Activated CD8-positive, alpha-beta memory T cell treated with anti-CD3 and anti-CD28 coated beads for 48 hours (primary cell): Measurements from ENCODE around the gene MRPS34.

Source experiments
- DNase-seq, 3 experiments: peaks; one replicate each; pipeline ENCODE4 v3.0.0-alpha.2; 2020; ENCODE audit warnings: low read depth in 2 of 3, low spot score in 2 of 3

MRPS34 gene

DNA sequence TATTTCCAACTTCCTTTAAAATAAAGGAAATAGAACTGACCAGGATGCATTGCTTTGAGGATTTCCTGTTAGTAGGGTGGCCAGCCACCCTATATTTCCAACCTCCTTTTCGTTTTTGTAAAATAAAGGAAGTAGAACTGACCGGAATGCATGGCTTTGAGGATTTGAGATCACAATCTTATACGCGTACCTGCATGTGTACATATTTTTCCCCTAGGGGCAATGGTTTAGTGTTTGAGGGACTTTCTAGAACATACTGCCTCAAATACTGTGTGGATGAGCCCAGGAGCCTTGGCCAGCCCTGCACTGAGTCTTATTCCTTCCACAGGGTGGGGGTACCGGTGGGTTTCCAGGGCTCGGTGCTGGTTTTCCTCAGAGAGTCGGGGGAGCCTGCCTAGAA is 41.3 kb downstream of the MRPS34 start:
- DNase-seq, result no peak

DNA sequence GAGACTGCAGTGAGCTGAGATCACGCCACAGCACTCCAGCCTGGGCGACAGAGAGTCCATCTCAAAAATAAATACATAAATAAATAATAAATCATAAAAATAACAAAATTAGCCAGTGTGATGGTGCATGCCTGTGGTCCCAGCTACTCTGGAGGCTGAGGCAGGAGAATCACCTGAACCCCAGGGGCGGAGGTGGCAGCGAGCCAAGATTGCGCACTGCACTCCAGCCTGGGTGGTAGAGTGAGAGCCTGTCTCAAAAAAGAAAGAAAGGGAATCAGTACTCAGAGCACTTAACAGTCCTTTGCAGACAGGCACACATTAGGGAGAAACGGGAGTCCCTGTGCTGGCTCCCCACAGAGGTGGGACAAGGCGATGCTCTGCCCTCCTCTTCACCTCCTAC is 41.9 kb downstream of the MRPS34 start:
- no peak for DNase-seq

DNA sequence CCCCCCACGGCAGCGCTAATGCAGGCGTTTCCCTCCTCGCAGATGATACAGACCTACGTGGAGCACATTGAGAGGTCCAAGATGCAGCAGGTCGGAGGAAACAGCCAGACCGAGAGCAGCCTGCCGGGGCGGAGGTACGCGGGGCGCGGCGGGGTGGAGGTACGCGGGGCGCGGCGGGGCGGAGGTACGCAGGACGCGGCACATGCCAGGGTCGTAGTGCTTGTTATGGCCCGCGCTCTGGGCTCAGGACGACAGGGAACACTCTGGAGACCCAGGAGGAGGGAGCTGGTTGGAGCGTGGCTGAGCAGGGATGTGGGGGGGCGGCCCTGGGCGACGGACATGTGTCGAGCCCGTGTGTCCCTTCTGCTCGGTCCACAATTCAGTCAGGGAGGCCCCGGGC is 43.5 kb downstream of the MRPS34 start:
- DNase-seq, result no peak

DNA sequence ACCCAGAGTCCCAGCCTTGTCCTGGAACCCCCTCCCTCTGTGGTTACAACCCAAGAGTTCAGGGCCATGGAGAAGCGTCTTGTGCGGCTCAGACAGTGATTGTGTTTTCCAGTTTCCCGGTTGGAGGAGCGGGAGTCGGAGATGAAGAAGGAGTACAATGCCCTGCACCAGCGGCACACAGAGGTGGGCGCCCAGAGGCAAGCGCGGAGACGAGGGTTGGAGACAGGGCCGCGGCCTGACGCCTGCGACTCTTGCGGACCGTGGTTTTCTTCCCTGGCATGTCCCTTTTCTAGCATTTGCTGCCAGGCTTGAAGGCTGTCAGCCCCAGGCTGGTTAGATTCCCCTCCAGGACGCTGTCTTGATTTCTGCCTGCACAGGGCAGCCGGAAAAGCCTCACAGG is 43.9 kb downstream of the MRPS34 start:
- DNase-seq, result no peak

DNA sequence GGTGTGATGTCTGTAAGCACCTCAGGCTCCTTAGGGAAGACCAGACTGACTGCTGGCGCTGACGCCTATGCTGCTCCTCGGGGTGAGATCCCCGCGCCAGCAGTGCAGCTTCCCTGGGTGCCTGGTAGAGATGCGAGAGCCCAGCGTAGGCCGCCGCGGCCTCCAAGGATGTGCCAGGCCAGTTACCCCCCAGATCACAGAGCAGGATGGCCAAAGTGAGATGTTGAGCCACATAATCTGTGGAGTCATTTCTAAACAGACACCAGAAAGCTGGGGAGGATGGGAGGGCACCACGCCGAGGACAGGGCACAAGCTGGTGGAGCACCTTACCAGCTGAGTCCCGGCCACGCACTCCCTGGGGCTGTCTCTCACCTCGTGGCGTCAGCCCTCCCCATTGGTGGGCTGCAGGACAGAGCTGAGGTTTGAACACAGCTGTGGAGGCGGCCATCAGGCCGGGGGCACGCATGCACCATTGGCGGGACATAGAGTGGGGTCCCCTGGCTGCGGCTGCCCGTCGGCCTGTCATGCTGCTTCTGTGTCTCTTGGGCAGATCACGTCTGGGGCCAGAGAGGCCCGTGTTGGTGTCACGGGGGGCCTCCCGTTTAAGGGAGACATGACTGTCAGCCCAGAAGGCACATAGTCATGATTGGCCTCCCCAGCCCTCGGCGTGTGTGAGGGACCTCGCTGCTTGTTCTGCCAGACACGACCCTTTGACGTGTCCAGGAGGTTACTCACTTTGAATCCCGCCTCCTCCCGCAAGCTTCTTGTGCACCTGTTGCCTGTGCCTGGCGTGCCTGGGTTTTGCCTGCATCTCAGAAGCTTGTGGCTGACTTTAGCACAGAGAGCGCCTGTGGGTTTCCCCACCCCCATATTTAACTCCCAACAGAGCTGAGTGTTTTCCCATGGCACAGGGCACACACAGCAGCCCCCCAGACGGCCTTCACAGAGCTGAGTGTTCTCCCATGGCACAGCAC is 45.0 kb downstream of the MRPS34 start:
- DNase-seq, result no peak

DNA sequence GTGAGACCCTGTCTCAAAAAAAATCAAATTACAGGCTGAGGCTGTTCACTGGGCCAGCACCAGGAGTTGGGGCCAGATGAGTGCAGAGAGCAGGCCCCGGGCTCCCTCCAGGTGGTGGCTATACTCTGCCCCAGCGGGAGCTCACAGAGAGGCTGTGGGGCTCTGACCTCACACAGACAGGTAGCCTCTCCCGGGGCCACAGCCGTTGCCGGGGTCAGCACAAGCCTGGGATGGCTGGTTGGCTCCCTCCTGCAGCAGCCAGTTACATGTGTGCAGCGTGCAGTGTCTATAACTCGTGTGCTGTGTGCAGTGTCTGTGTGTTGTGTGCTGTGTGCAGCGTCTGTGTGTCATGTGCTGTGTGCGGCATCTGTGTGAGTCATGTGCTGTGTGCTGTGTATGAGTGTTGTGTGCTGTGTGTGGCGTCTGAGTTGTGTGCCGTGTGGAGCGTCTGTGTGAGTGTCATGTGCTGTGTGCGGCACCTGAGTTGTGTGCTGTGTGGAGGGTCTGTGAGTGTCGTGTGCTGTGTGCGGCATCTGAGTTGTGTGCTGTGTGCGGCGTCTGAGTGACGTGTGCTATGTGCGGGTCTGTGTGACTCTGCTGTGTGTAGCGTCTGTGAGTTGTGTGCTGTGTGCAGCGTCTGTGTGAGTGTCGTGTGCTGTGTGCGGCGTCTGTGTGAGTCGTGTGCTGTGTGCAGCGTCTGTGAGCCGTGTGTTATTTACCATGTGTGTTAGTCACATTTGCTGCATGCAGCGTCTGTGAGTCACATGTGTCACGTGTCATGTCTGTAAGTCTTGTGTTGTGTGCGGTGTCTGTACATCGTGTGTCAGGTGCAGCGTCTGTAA is 46.1 kb downstream of the MRPS34 start:
- DNase-seq, result no peak

DNA sequence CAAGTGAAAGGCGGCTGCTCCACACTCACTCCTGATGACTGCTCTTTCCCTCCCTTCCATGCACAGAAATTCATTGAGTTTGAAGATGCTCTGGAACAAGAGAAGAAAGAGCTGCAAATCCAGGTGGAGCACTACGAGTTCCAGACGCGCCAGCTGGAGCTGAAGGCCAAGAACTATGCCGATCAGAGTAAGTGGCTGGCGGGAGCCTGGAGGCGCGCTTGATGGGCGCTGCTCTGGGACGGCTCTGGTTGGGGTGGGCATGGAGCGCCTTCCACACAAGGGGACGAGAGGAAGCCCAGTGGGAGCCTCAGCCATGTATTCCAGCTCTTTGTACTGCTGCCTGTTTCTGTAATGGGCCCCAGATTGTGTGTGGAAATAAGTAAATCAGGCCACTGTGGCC is 48.4 kb downstream of the MRPS34 start:
- no peak for DNase-seq

DNA sequence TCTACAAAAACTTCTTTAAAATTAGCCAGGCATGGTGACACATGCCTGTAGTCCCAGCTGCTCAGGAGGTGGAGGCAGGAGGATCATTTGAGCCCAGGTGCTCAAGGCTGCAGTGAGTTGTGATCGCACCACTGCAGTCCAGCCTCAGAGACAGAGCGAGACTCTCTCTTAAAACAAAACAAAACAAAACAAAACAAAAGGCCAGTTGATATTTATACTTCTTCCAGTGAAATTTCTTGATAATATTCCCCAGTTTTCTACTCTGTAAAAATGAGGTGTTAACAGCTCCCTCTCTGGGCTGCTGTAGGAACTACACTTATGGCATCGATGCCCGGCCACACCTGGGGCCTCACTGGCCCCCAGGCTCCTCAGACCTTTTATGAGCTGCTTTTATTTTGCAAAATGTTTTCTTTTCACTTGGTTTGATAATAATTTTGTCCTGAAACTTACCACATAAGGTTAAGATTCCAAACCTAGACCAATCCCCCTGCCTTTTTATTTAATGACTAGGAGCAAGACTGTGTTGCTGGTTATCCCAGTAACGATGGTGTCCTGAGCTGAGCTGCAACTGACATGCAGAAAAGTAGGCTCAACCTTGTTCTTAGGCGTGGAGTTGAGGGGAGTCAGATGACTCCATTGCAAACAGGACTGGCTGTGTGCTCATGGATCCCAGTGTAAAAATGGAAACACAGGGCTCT is 49.3 kb downstream of the MRPS34 start:
- no peak for DNase-seq
